Esophagus squamous epithelium (tissue), 4 donors: ENCODE results near the gene KCNJ6.

Experiments used
- POLR2A ChIP-seq, 4 donors: fragments of 450-650 bp; IDR thresholded peaks; one replicate each; pipeline ENCODE4 v1.6.1; 2017; ENCODE audit warnings: antibody characterized with exemption in 4 of 4, mild to moderate bottlenecking in 4 of 4, moderate library complexity in 3 of 4
- TF ChIP-seq, protein P1 (sequence below), 6 experiments: fragments of 450-650 bp in 4 of 6; fragments of 200-600 bp in 2 of 6; sonication (generic) in 2 of 6; IDR thresholded peaks; one replicate each; pipeline ENCODE4 v1.5.1; 2016 to 2019; ENCODE audit warnings: antibody characterized with exemption in 6 of 6, mild to moderate bottlenecking in 4 of 6, moderate library complexity in 4 of 6

DNA sequence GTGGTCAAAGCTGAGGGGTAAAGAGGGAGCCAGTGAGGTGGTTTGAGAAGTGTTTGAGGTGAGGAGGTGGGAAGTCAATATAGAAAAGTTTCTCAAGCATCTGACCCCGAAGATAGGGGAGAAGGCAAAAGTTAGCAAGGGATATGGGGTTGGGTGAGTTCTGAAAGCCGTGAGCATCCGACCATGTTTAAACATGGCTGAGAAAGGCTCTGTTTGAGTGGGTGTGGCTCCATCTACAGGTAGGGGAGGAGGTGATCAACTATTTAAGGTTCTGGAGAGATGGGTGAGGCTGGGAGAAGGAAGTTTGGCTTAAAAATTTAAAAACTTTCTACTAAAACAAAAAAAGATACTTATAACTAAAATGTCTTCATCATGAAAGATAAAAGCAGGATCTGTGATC is 273.8 kb downstream of the KCNJ6 start:
- TF ChIP-seq, protein P1, sequence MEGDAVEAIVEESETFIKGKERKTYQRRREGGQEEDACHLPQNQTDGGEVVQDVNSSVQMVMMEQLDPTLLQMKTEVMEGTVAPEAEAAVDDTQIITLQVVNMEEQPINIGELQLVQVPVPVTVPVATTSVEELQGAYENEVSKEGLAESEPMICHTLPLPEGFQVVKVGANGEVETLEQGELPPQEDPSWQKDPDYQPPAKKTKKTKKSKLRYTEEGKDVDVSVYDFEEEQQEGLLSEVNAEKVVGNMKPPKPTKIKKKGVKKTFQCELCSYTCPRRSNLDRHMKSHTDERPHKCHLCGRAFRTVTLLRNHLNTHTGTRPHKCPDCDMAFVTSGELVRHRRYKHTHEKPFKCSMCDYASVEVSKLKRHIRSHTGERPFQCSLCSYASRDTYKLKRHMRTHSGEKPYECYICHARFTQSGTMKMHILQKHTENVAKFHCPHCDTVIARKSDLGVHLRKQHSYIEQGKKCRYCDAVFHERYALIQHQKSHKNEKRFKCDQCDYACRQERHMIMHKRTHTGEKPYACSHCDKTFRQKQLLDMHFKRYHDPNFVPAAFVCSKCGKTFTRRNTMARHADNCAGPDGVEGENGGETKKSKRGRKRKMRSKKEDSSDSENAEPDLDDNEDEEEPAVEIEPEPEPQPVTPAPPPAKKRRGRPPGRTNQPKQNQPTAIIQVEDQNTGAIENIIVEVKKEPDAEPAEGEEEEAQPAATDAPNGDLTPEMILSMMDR (IDR thresholded peaks at IDR 0.05) = peak in 5 of 6 experiments; percentile 7 to 57 (median 26)
- no peak for TF ChIP-seq POLR2A (IDR thresholded peaks at IDR 0.05)
